ENCODE measurements around the gene PBOV1.

The PBOV1 gene

DNA sequence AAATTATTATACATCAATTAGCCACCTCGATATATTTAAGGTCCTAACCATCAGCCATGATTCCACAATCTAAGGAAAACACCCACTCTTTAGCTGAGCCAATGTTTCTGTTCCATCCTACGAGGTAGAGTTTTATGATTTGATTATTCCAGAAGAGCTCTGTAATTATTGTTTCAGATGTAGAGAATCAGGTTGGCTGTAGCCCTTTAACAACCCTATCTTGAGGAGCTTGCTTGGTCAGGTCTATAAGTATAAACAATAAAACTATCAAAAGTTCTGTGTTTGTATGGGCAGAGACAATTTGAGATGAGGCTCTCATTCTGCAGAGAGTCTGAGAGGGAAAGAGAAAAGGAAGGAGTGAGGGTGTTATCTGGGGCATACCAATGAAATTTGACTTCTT, at the start of gene PBOV1:
PBOV1 (minus strand) TSS at position 43 of the 400 bp plus-strand sequence. CDS start 96 bp downstream, outside the sequence.
- DNase-seq (ENCODE audit: low read depth) = no peak

DNA sequence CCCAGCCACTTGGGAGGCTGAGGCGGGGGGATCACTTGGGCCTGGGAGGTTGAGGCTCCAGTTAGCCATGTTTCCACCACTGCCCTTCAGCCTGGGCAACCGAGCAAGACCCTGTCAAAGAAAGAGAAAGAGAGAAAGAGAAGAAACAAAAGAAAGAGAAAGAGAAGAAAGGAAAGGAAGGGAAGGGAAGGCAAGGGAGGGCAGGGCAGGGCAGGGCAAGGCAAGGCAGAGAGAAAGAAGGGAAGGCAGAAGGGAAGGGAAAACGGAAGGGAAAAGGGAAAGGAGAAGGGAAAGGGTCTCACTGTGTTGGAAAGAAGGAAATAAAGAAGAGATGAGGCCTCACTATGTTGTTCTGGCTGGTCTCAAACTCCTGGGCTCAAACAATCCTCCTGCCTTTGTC, 47.8 kb upstream of the PBOV1 start:
- no peak for DNase-seq (ENCODE audit: low read depth)

DNA sequence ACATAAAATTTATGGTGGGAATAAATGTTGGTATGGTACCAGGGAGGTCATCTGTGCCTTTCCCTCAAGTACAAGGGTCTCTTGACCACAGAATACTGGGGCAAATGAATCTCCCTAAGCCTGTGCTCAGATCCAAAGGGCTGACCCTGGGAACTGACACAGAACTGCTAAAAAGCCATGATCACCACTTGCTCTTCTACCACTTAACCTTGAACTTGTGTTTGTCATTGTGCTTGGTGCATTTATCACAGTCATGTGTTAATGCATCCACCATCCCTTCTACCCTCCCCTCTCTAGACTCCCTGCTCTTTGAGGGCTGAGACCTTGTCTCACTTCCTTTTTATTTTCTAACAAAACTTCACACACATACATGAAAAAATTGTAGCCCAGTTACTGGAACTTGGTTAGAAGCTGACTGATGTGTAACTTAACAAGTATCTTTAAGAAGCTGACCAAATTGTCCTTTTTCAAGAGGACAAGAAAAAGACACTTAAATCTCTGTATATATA, 46.1 kb upstream of the PBOV1 start:
- no peak for DNase-seq (ENCODE audit: low read depth)

DNA sequence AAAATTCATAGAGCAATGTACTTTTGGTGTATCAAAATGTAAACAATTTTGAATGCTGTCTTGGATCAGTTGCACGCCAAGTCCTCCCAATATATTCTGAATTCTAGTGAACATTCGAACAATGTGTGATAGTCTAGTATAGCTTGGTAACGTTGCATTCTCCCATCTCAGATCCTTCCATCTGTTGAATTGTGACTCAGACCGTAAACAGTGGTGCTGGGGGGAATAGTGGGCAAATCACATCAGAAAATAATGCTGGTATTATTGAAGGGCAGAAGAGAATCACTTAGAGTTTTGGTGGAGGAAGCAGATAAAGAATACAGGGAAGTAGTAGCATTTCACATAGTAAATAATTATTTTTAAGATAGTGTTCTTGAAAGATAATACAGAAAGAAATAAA, 45.7 kb upstream of the PBOV1 start:
- no peak for DNase-seq (ENCODE audit: low read depth)

DNA sequence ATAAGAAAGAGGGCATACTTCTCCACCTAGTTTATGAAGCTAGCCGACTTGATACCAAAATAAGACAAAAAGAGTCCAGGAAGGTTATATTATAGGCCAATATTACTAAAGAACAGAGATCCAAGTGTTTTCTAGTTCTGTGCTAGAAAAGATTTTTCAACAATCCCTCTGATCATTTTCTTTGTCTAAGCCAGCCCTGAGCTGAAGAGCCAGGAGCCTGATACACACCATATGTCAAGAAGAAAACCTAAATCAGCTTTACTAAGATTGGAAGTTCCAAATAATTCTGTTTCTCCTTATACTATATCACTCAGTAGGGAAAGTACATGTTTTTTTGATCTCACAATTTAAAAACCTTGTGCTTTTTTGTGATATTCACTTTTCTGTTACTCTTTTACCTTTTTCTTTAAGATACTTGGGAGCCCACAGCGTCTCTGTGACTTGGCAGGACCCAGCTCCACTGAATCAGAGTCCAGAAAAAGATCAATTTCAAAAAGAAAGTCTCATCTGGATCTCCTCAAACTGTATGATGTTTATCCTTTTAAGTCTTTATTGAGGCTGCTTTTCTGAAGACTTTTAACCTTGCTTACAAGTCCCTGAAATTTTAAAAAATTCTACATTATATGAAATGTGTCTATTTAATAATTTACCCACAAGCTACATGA, 43.0 kb upstream of the PBOV1 start:
- DNase-seq (ENCODE audit: low read depth) = no peak

DNA sequence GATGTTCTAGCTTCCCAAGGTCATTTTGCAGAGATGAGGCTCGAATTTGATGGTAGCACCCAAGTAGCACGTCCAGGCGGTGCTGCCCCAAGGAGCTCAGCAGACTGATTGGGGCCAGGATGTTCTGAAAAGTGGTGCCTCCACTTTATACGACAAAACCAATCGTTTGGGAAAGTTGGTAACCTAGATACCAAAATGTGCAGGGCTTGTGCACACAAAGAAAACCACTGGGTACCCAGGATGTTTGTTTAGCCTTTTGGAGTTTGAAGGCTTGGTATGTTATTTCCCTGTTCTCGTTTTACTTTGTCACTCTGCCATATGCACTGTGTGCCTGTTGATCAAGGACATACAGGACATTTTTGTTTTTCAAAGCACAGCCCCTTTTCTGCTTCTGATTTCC, 40.7 kb upstream of the PBOV1 start:
- DNase-seq (ENCODE audit: low read depth) = no peak

DNA sequence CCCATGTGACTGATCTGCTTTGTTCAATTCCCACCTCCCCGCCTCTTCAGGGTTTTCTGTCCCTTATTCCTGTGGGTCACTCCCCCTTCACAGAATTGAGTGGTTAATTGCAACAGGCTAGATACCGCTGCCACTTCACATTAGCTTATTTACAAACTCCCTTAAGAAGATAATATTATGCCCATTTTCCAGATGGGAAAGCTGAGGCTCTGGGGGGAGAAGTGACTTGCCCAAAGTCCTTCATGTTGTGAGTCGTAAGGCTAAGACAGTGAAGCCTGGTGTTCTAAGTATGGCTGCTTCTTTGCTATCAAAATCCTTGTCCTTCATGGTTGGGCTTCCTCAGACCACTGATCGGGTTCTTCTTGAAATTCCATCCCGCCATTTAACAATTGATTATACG, 39.9 kb upstream of the PBOV1 start:
- no peak for DNase-seq (ENCODE audit: low read depth)

DNA sequence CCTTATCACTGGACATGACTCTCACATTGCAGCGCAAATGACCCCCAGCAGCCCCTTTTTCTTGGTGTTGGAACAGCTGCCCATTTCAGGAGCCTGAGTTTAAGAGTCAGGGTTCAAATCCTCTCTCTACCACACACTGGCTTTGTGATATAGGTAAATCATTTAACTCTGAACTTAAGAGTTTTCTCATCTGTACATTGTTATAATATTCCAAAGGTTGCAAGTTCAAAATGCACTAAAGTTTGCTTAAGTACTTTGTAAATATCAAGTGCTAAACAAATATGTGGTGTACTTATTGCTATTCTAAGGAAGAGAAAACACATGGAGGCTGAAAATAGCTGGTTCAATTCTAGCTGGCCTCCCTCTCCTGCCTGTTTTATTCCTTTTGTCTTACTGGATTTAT, 39.3 kb upstream of the PBOV1 start:
- no peak for DNase-seq (ENCODE audit: low read depth)

DNA sequence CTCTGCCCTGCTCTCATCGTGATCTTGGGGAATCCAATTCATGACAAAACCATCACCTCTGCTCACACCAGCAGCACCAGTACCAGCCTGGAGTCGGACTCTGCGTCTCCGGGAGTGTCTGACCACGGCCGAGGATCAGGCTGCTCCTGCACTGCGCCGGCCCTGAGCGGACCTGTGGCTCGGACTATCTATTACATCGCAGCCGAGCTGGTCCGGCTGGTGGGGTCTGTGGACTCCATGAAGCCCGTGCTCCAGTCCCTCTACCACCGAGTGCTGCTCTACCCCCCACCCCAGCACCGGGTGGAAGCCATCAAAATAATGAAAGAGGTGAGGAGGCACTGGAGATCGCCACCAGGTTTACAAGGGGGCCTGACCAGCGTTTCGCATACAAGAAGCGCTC, 37.2 kb upstream of the PBOV1 start:
- DNase-seq (ENCODE audit: low read depth) = no peak

DNA sequence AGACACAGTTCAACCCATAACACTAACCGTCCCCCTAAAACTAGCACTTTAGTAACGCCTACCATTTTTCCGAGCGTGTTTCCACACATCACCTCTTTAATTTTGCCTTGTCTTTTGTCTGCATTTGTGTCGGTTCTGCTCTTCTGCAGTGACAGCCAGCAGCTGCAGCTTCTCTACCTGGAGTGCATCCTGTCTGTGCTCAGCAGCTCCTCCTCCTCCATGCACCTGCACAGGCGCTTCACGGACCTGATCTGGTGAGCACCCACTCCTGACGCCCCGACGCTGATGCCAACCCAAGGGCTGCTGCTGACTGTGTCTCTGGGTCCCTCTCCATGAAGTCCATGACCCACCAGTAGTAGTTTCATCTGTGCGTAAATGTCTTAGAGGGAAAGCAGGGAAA, 35.4 kb upstream of the PBOV1 start:
- no peak for DNase-seq (ENCODE audit: low read depth)

DNA sequence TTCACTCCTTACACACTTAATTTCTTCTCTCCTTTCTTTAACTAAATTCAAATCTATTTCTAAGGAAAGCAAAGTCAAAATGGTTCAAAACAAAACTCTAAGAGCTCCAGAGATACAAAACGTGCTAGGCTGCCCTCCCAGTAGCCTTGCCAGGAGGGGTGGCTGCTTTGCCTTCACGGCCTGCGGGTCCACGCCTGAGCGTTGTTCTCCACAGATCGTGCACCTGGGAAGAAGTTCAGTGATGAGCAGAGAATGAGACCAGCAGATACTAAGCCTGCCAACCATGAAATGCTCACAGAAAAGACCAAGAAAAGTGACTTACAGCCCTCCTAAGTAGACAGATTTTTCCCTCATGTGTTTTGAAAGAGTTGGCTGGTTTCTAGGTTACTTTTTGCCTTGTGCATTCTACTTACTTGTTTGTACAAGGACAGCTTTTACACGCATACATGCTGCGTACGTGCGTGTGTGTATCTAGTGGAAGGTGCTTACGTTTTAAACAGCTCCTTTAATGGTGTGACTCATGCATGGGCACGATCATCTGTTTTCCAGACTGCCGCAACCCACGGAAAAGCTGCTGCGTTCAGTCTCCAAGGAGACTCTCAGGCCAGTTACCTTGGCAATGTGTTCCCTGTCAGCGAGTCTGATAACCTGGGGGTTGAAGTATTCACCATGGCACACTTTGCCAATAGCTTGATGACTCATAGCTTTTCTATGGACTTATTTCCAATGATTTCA, 32.4 kb upstream of the PBOV1 start:
- peak; percentile 26 for DNase-seq (ENCODE audit: low read depth)

DNA sequence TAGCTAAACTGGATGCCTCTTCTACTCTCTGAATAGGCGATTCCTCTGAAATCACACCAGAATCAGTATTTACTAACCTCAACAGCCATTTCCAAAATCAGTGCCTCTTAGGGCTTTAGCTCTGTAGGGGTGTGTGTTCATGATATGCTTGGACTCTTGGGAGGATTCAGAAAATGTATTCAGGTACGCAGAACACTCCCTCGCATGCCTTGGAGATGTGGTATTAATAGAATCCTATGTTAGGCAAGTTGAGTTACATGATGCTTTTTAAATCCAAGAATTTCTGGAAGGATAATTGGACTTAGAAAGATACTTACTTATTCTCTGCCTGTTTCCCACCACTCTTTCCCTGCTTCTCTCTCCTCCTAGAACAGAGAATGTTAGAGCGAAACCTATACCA, 31.8 kb upstream of the PBOV1 start:
- no peak for DNase-seq (ENCODE audit: low read depth)

DNA sequence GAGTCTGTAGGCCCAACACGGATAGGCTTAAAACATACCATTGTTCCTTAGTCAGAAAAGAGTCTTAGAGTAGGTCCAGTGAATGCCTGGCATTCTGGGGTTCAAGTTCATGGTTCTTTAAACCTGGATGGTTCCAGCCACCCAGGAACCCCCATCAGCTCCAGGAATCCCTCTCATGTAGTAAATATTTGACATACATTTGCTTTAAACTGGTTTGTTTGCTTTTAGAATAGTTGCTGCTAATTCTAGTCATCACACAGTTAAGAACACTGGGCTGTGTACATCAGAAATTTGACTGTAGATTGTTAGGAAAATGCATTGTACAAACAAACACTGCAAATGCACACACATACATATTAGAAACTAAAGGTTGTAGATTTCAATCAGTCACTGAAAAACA, 30.6 kb upstream of the PBOV1 start:
- no peak for DNase-seq (ENCODE audit: low read depth)

DNA sequence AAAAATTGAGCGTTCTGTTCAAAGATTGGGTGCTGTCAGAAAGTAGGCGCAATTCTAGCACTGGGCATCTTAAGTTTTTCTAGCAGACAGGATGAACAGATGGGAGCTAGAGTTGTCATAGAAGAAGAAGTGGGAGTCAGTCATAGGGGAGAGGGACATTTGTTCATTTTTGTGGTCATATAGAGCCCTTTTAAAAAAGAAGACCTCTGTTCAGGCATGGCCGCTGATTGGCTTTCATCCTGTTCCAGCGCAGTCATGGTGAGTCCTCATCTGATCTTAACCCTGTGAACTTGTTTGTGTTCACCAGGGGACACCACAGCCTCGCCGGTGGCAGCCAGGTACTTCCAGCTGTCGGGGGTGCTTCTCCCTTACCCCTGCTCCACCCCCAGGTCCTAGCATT, 29.7 kb upstream of the PBOV1 start:
- DNase-seq (ENCODE audit: low read depth) = no peak

DNA sequence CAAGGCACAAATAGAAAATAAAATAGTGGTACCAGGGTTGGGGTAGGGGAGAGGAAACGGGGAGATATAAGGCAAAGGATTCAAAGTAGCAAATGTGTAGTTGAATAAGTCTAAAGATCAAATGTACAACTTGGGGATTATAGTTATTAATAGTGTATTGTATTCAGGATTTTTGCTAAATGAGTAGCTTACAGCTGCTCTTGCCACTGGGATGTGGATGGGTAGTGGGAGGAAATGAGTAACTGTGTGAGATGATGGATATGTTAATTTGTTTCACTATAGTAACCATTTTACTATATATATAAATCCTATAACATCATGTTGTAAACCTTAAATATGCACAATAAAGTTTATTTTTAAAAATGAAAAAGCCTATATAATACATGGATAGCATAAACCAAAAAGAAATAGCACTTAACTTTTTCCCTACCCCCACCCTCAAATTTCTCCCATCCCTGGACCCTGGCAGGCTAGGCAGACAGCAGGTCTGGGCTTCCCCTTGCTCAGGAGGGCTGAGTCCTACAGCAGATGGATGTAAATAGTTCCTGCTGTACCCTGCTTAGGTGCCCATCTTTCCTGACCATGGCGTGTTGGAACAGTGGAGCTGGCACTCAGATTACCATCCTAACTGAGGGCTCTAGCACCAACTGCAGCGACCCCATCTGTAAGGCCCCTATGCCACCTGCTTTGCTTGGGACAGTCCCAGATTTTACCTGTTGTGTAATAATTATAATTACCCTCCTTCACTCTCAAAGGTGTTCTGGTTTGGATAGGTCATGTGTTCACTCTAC, 28.6 kb upstream of the PBOV1 start:
- DNase-seq (ENCODE audit: low read depth) = no peak

DNA sequence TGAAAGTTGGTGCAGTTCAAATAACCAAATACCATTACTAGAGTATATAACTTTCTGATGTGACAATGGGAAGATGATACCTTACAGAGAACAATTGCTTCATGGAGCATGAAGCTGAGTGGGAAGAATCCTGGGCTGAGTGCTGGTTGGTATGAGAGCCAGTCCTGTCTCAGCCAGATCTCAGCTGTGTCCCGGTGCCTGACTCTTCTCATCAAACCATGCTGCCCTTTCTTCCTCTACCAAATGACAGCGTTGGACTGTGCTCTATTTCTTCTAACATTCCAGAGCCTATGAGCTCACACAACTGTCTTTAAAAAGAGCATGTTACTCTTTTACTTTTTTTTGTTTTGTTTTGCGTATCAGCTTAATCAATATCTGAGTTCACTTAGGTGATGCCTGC, 27.5 kb upstream of the PBOV1 start:
- DNase-seq (ENCODE audit: low read depth) = no peak

DNA sequence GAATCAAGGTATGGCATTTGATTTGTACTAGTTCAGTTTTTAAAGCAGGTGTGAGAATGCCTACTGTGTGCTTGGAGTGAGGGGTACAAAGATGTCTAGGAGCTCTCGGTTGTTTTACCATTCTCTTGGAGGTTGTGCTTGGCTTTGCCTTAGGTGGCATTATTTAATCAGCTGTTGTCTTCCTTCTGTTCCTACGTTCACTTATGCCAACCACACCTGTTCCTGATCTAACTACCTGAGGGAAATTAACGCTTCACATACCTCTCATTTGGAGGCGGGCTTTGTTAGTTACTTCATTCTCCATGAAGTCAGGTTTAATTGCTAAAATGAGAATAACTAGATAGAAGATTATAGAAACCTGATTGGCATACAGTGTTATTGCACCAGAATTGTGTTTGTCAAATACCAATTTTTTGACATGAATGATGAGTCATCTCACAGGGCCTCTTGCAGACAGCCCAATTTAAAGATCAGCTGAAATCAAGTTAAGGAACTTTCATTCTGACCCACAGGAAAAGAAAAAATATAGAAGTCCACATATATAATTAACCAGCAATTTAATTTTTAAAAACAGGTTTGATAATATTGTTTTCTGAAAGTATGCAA, 24.8 kb upstream of the PBOV1 start:
- DNase-seq (ENCODE audit: low read depth) = no peak

DNA sequence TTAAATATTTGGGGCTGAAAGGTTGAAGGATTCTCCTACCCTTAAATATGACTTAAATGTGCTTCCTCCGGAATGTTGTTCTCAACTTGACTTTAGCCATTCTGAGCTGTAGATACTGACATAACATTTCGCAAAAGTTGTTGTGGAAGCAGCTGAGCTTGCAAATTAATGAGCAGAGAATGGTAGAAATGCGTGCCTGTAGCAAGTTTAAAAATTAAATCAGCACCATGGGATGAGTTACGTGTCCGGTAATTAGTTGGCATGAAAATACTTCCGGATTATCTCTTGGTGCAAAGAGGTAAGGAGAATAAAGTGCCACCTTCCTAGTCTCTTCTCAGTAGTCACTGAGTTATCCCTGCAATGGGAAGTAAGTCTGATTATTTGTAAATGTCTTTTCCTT, 23.6 kb upstream of the PBOV1 start:
- DNase-seq (ENCODE audit: low read depth) = no peak

DNA sequence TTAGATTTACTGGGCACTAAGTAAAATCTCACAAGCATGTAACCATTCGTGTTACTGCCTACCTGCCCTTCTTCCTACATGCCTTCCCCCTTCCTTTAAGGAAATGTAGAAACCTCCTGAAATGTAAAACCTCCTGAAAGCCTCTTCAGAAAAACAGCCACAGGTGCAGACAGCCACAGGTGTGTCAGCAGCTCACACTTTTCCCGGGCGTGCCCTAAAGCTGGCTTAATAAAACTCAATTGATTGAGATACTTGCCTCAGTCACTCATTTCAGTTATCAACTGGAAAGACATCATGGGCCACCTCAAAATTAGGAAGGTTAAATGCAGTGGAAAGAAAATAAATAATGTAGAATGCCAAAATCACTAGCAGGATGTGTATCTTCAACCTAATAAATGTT, 23.1 kb upstream of the PBOV1 start:
- no peak for DNase-seq (ENCODE audit: low read depth)

DNA sequence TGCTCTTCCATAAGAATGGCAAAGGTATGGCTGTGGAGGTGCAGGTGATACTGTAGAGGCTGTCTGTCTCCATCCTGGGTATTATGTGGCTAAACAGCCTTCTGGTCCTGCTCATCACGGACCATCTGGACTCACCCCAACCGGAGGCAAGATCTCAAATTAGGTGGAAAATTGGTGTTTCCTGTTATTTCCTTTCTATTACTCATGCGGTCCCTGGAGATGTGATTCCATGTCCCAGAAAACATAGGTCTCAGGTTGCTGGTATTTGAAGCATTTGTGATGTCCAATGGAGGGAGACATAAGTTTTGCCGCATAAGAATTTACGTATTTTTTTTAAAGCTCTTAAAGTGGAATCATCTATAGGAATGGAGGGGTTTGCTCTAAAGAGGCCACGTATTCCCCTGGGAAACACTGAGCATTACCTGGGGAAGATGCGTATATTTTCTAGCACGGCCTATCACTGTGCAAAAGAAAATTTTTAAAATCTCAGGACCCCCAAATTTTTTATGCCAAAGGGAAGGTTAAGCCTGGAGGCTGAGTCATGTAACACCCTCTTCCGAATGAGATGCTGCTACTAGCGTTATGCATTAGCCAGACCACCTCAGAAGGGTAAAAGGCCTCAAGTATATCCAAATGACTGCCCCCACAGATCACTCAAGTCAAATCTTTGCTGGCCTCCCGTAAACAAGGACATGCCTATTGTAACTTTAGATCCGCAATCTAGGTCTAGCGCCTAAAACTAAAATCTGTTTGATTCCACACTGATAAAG, 22.4 kb upstream of the PBOV1 start:
- peak; percentile 10 for DNase-seq (ENCODE audit: low read depth)

DNA sequence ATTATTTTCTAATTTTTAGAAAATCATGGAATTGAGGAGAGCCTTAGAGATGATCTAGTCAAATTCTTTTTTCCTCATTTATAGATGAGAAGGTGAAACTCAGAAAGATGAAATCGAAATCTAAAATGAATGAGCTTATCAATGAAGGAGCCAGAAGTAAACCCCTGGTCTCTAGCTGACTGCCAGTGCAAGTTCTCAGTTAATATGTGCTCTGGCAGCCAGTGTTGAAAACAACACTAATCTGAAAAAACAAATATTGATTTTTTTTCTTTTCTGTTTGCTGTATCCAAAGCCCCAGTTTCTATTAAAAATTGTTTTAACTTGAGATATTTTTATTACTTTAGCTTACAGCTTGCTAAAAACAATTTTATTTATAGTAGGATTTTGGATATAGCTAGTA, 21.5 kb upstream of the PBOV1 start:
- no peak for DNase-seq (ENCODE audit: low read depth)

DNA sequence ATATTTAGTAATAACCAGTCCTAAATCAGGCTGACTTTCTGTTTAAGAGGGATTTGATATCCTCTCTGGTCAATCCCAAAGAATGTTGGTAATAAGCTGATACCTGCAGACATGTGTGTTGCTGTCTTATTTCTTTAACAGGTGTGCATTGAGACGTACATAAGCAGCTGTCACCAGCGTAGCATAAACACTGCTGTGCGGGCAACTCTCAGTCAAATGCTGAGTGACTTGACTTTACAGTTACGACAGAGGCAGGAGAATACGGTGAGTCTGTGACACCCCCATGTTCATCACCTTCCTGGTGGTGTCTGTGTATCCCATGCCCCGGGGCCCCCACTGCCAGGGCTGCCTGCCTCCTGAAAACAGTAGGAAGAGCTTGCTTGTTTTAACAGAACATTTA, 20.1 kb upstream of the PBOV1 start:
- no peak for DNase-seq (ENCODE audit: low read depth)
